K562 (cell line): Measurements from ENCODE around the gene CSNK1D. TPM values are rescaled to one million over a fixed set of nuclear protein-coding genes. Genes with fewer than 3 reads are reported as not detected.

Experiments
- BRCA1 ChIP-seq, 2 experiments: fragments of 450-650 bp in 1 of 2; sonication (generic) in 1 of 2; formaldehyde crosslinking in 1 of 2; IDR thresholded peaks; 2 replicates each; pipeline versions ENCODE4 v1.5.0 to v1.6.1; 2017 to 2020; ENCODE audit warnings: mild to moderate bottlenecking in 1 of 2, missing genetic modification reagents in 1 of 2
- CREB5 ChIP-seq: fragments of 250-450 bp; sonication (Bioruptor Pico); IDR thresholded peaks from 2 replicates; pipeline ENCODE4 v1.5.0; 2020; ENCODE audit warnings: mild to moderate bottlenecking
- DIDO1 ChIP-seq: fragments of 450-650 bp; IDR thresholded peaks from 2 replicates; pipeline ENCODE4 v1.6.1; 2016; ENCODE audit warnings: low read depth, missing biosample characterization, missing genetic modification characterization
- FOS ChIP-seq: IDR thresholded peaks from 3 replicates; pipeline ENCODE4 v1.6.1; 2011; ENCODE audit not compliant: insufficient read length; ENCODE audit errors: extremely low read depth
- FOXP1 ChIP-seq: sonication (generic); formaldehyde crosslinking; IDR thresholded peaks from 2 replicates; pipeline ENCODE4 v1.8.0; 2022; ENCODE audit warnings: mild to moderate bottlenecking, missing genetic modification reagents
- HDAC1 ChIP-seq, 2 experiments: fragments of 450-650 bp; IDR thresholded peaks; 2 replicates each; pipeline ENCODE4 v1.6.1; 2016 to 2017; ENCODE audit warnings: inconsistent platforms in 1 of 2, mild to moderate bottlenecking in 1 of 2, moderate library complexity in 1 of 2
- HNRNPLL ChIP-seq: fragments of 200-400 bp; formaldehyde crosslinking; IDR thresholded peaks from 2 replicates; pipeline ENCODE4 v1.6.1; 2017; ENCODE audit warnings: low read length, low read depth, mild to moderate bottlenecking; ENCODE audit not compliant: poor library complexity, severe bottlenecking
- ID3 ChIP-seq, 2 experiments: fragments of 250-450 bp in 1 of 2; fragments of 450-650 bp in 1 of 2; sonication (Bioruptor Pico) in 1 of 2; IDR thresholded peaks; 2 replicates each; pipeline versions ENCODE4 v1.6.1 to v1.8.0; 2016 to 2021; ENCODE audit warnings: mild to moderate bottlenecking in 2 of 2, moderate library complexity in 2 of 2, missing compliant biosample characterization in 1 of 2, missing genetic modification characterization in 1 of 2
- KDM5B ChIP-seq: fragments of 200-600 bp; sonication (generic); IDR thresholded peaks from 2 replicates; pipeline ENCODE4 v1.6.1; 2012; ENCODE audit warnings: low read depth, mild to moderate bottlenecking, moderate library complexity, low read length, control low read depth, inconsistent platforms; ENCODE audit not compliant: insufficient replicate concordance
- KLF1 ChIP-seq: fragments of 450-650 bp; IDR thresholded peaks from 2 replicates; pipeline ENCODE4 v1.6.1; 2016; ENCODE audit warnings: missing genetic modification characterization, missing compliant biosample characterization
- KLF13 ChIP-seq: fragments of 450-650 bp; IDR thresholded peaks from 2 replicates; pipeline ENCODE4 v1.6.1; 2016; ENCODE audit warnings: missing genetic modification characterization, low read depth, mild to moderate bottlenecking, missing compliant biosample characterization, moderate library complexity, borderline replicate concordance
- MAZ ChIP-seq, 2 experiments: fragments of 450-650 bp in 1 of 2; sonication (generic) in 1 of 2; formaldehyde crosslinking; IDR thresholded peaks in 1 of 2; conservative IDR thresholded peaks in 1 of 2; 2 replicates each; pipeline versions ENCODE4 v1.4.0 to v1.5.0; 2020; ENCODE audit warnings: mild to moderate bottlenecking in 1 of 2, missing genetic modification reagents in 1 of 2
- NCOA4 ChIP-seq: fragments of 450-650 bp; IDR thresholded peaks from 2 replicates; pipeline ENCODE4 v1.6.1; 2018; ENCODE audit warnings: mild to moderate bottlenecking; ENCODE audit not compliant: partially characterized antibody
- SETDB1 ChIP-seq: IDR thresholded peaks from one replicate; pipeline ENCODE4 v1.6.1; 2012; ENCODE audit warnings: low read length, control low read depth, inconsistent platforms
- SNIP1 ChIP-seq: fragments of 450-650 bp; IDR thresholded peaks from 2 replicates; pipeline ENCODE4 v1.7.1; 2017; ENCODE audit warnings: low read depth, mild to moderate bottlenecking
- STAT5B ChIP-seq: fragments of 250-450 bp; sonication (Bioruptor Pico); IDR thresholded peaks from 2 replicates; pipeline ENCODE4 v1.8.0; 2021; ENCODE audit warnings: mild to moderate bottlenecking, inconsistent platforms
- STAT6 ChIP-seq: sonication (generic); formaldehyde crosslinking; IDR thresholded peaks from 2 replicates; pipeline ENCODE4 v1.8.1; 2023; ENCODE audit warnings: mild to moderate bottlenecking, missing genetic modification reagents
- TCF3 ChIP-seq: sonication (generic); formaldehyde crosslinking; IDR thresholded peaks from 2 replicates; pipeline ENCODE4 v1.4.0; 2020; ENCODE audit warnings: mild to moderate bottlenecking, missing genetic modification reagents
- TFAP4 ChIP-seq: sonication (generic); formaldehyde crosslinking; IDR thresholded peaks from 2 replicates; pipeline ENCODE4 v1.8.0; 2022; ENCODE audit warnings: missing genetic modification reagents, mild to moderate bottlenecking, moderate library complexity, borderline replicate concordance
- ZNF384 ChIP-seq: IDR thresholded peaks from 2 replicates; pipeline ENCODE4 v1.6.1; 2012; ENCODE audit warnings: low read depth, low read length, improper control_type of control experiment
- ZNF586 ChIP-seq: fragments of 450-650 bp; formaldehyde crosslinking; conservative IDR thresholded peaks from 2 replicates; pipeline ENCODE4 v1.4.0; 2020; ENCODE audit warnings: mild to moderate bottlenecking, moderate library complexity
- ZNF778 ChIP-seq: fragments of 450-650 bp; formaldehyde crosslinking; IDR thresholded peaks from 2 replicates; pipeline ENCODE4 v1.4.0; 2020; ENCODE audit warnings: mild to moderate bottlenecking, moderate library complexity
- polyA plus RNA-seq, 8 experiments: library from polyadenylated mRNA; depleted of rRNA in 4 of 8; stranded (reverse) in 5 of 8; unstranded in 3 of 8; fragments of >200 nt; fragmentation: Nextera tagmentation in 2 of 8; fragmentation: Illumina TruSeq in 1 of 8; extraction: Ambion mirVana in 2 of 8; extraction: Trizol in 1 of 8; gene quantifications; 2 replicates each; pipeline versions ENCODE4 v1.2.1 to v1.2.3, GENCODE V29; 2011 to 2014; ENCODE audit warnings: inconsistent platforms in 1 of 8, missing spikeins in 1 of 8
- total RNA-seq, 7 experiments: library from RNA; depleted of rRNA in 6 of 7; stranded (reverse); fragments of >200 nt in 6 of 7; fragmentation: Illumina TruSeq in 2 of 7; extraction: Trizol in 2 of 7; gene quantifications; 2 replicates each; pipeline versions ENCODE4 v1.2.1 to v1.2.3, GENCODE V29; 2011 to 2021; ENCODE audit warnings: low replicate concordance in 1 of 7

The CSNK1D gene
- total and polyA plus RNA-seq, 9 of the 15 experiments (the other 6 are each of a cell fraction or from before 2014, with no cell fraction given): 6.5 to 133 (median 41.3) TPM

GRCh38 chr17:82236142-82236971 is 37.1 kb downstream of the CSNK1D start (continued):
- TF ChIP-seq STAT6 (no peak), KLF13 (tag) (no peak), ZNF778 (CRISPR knock-in tag) (no peak), ZNF586 (CRISPR knock-in tag) (no peak), KDM5B (no peak), HNRNPLL (peak; percentile 14), TCF3 (CRISPR knock-in tag) (no peak), BRCA1 (IDR thresholded peaks at IDR 0.05) (no peak), BRCA1 (CRISPR knock-in tag; IDR thresholded peaks at IDR 0.05) (0 out of 2 replicates have a peak, but pooled peaks have one; percentile 27), STAT5B (CRISPR knock-in tag) (no peak), CREB5 (no peak), KLF1 (tag) (no peak; the same call in 1 of the 2 replicates), HDAC1 (IDR thresholded peaks at IDR 0.05) (peak in 1 of 2 experiments; percentile 41; a peak in 2 of 4 replicates), TFAP4 (CRISPR knock-in tag) (peak; percentile 45; the same call in 1 of the 2 replicates), DIDO1 (no peak), ZNF384 (no peak), MAZ (CRISPR knock-in tag; conservative IDR thresholded peaks at IDR 0.05 in 1 of 2, IDR thresholded peaks at IDR 0.05 in 1 of 2) (peak; percentile 67 to 85), FOS (no peak), ID3 (CRISPR knock-in tag; IDR thresholded peaks at IDR 0.05) (no peak), ID3 (tag; IDR thresholded peaks at IDR 0.05) (no peak), FOXP1 (CRISPR knock-in tag) (no peak), SNIP1 (no peak), NCOA4 (no peak), SETDB1 (no peak)
